Astrocyte of the cerebellum (primary cell): ENCODE results near the gene NEK11.

Experiments used
- DNase-seq: peaks from one replicate; pipeline ENCODE4 v3.0.0-alpha.2; 2011; ENCODE audit warnings: low read depth
- H3K4me3 ChIP-seq: 2 replicates; pipeline ENCODE4 v1.5.1; 2011; ENCODE audit warnings: mild to moderate bottlenecking, low read depth, low read length, moderate library complexity
- CTCF ChIP-seq: IDR thresholded peaks from 2 replicates; pipeline ENCODE4 v1.5.1; 2012; ENCODE audit warnings: low read length, low read depth, moderate library complexity, mild to moderate bottlenecking; ENCODE audit errors: missing control alignments
- in situ Hi-C: cut with HindIII; loops from 2 replicates; pipeline ENCODE4 v1.10.0; 2017; ENCODE audit warnings: low sequenced_read_pairs

Gene NEK11

GRCh38 chr3:131200636-131201199, 174.0 kb downstream of the NEK11 start:
- no peak for TF ChIP-seq CTCF
- in situ Hi-C loops = no loop called here
- DNase-seq = no peak
- H3K4me3 ChIP-seq = no peak overlapping the region

- DNase-seq = no peak
- no peak overlapping the region for H3K4me3 ChIP-seq
- no peak for TF ChIP-seq CTCF
- in situ Hi-C loops = no loop called here
These were observed 189.7 kb downstream of the NEK11 start for GRCh38 chr3:131216330-131216729.

- TF ChIP-seq CTCF = peak; percentile 18
These were observed 190.1 kb downstream of the NEK11 start for GRCh38 chr3:131216801-131217200.

GRCh38 chr3:131217296-131217741, 190.6 kb downstream of the NEK11 start:
- no peak overlapping the region for H3K4me3 ChIP-seq
- in situ Hi-C loops = no loop called here
- TF ChIP-seq CTCF = no peak
- no peak for DNase-seq

More at GRCh38 chr3:131216801-131217200, 190.1 kb downstream of the NEK11 start:
- in situ Hi-C loops = no loop called here
- DNase-seq = peak; percentile 80
- H3K4me3 ChIP-seq = no peak overlapping the region

- H3K4me3 ChIP-seq = no peak overlapping the region
- peak; percentile 93 for DNase-seq
- in situ Hi-C loops = no loop called here
- no peak for TF ChIP-seq CTCF
These were observed 191.5 kb downstream of the NEK11 start for GRCh38 chr3:131218196-131218595.

- no peak for TF ChIP-seq CTCF
- DNase-seq = peak; percentile 57
- in situ Hi-C loops = no loop called here
- H3K4me3 ChIP-seq = no peak overlapping the region
These were observed 195.1 kb downstream of the NEK11 start for GRCh38 chr3:131221731-131222130.
